GM18519 (cell line): ENCODE measurements around the gene CFAP107.

Source experiments
- ATAC-seq: cut with Tn5 transposase; IDR thresholded peaks from one replicate; pipeline ENCODE4 v1.9.1; 2021; ENCODE audit warnings: mild to moderate bottlenecking, moderate library complexity; ENCODE audit not compliant: unreplicated experiment, low FRiP score

The CFAP107 gene

GRCh38 chr1:12739613-12740012 lies 6.4 kb upstream of the CFAP107 start:
- no peak for ATAC-seq

GRCh38 chr1:12741946-12742345 lies 4.1 kb upstream of the CFAP107 start:
- no peak for ATAC-seq

- no peak for ATAC-seq
Observed at GRCh38 chr1:12745126-12745991, 641 bp upstream of the CFAP107 start.

GRCh38 chr1:12748778-12749355 lies 2.9 kb downstream of the CFAP107 start:
- no peak for ATAC-seq

- ATAC-seq = no peak
Observed at GRCh38 chr1:12754738-12755137, 8.7 kb downstream of the CFAP107 start.

GRCh38 chr1:12756273-12756672 lies 10.3 kb downstream of the CFAP107 start:
- ATAC-seq = no peak

- no peak for ATAC-seq
Observed at GRCh38 chr1:12756768-12757413, 10.9 kb downstream of the CFAP107 start.

GRCh38 chr1:12757836-12758235 lies 11.8 kb downstream of the CFAP107 start:
- no peak for ATAC-seq

- ATAC-seq = no peak
Observed at GRCh38 chr1:12760256-12760795, 14.3 kb downstream of the CFAP107 start.

GRCh38 chr1:12761781-12762180 lies 15.8 kb downstream of the CFAP107 start:
- ATAC-seq = no peak

- ATAC-seq = no peak
Observed at GRCh38 chr1:12762766-12763165, 16.8 kb downstream of the CFAP107 start.

GRCh38 chr1:12763479-12763878 lies 17.5 kb downstream of the CFAP107 start:
- no peak for ATAC-seq

GRCh38 chr1:12764016-12764415 lies 18.0 kb downstream of the CFAP107 start:
- no peak for ATAC-seq

- ATAC-seq = no peak
Observed at GRCh38 chr1:12769031-12769430, 23.0 kb downstream of the CFAP107 start.

- no peak for ATAC-seq
Observed at GRCh38 chr1:12769976-12770505, 24.0 kb downstream of the CFAP107 start.

- no peak for ATAC-seq
Observed at GRCh38 chr1:12770620-12771019, 24.6 kb downstream of the CFAP107 start.

- no peak for ATAC-seq
Observed at GRCh38 chr1:12771186-12771585, 25.2 kb downstream of the CFAP107 start.

- no peak for ATAC-seq
Observed at GRCh38 chr1:12772520-12772919, 26.5 kb downstream of the CFAP107 start.

- ATAC-seq = no peak
Observed at GRCh38 chr1:12773438-12773837, 27.4 kb downstream of the CFAP107 start, which contains the start of gene PRAMEF12. TSS of gene PRAMEF12 (plus strand) at chr1:12773738. CDS start at chr1:12774868, 1,130 bp downstream.

- no peak for ATAC-seq
Observed at GRCh38 chr1:12774801-12775345, 28.9 kb downstream of the CFAP107 start.

GRCh38 chr1:12775443-12775842 lies 29.4 kb downstream of the CFAP107 start:
- ATAC-seq = no peak
